NCI-H748 treated with DMSO at 0.1 percent for 48 hours (cell line): ENCODE results near the gene CENPW.

ENCODE experiments used
- DNase-seq: peaks from one replicate; lab custom pipeline; 2025; lab: John Stamatoyannopoulos, UW

Gene CENPW

DNA sequence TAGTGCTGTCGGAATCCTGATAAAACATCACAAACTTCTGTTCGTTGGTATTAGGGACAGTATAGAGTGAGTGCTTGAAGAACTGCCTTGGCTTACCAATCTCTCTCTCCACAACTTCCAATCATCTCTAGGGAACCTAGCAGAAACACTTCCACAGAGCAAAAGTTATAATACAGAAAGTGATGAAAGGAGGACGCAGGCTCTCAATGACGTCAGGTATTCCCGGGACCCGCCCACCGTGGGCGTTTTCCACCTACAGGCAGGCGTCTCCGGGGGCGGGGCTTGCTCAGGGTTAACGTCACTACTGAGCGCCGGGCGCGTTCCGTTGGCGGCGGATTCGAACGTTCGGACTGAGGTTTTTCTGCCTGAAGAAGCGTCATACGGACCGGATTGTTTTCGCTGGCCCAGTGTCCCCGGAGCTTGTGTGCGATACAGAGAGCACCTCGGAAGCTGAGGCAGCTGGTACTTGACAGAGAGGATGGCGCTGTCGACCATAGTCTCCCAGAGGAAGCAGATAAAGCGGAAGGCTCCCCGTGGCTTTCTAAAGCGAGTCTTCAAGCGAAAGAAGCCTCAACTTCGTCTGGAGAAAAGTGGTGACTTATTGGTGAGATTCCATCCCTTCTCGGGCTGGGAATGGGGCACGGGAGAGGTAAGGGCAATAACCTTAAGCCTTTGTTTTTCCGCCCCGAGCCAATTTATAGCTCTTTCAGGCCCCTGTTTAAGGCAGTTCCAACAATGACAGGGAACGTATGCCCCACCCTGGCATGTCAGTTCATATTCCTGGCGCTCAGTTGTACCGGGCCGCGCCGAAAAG, at the start of gene CENPW:
CENPW (plus strand) TSS at position 320 of the 814 bp plus-strand sequence; CDS start at position 479, 159 bp downstream.
- peak; percentile 63 for DNase-seq

DNA sequence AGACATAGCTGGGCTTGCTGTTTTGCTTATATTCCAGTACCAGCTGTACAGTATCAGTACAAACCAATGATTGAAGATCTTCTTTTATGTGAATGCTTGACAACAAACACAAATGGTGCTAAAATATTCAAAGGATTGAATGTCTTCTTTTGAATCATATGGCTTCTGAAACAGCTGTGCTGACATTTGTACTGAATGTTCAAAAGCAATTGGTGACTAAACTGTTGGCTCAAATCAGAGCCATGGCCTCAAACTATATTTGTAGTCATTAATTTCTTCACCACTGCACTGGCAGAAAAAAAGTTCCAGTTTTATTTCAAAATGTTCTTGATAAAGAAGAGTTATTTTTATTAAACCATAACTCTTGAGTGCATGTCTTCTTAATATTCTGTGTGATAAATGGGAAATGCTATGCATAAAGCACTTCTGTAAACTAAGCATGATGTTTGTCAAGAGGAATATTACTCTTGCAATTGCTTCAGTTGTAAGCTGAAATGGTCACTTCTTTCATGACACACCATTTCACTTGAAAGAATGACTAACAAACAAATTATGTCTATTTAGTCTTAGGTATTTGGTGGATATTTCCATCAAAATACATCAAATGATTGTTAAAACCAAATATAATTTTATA, 45.9 kb upstream of the CENPW start:
- DNase-seq, result no peak

DNA sequence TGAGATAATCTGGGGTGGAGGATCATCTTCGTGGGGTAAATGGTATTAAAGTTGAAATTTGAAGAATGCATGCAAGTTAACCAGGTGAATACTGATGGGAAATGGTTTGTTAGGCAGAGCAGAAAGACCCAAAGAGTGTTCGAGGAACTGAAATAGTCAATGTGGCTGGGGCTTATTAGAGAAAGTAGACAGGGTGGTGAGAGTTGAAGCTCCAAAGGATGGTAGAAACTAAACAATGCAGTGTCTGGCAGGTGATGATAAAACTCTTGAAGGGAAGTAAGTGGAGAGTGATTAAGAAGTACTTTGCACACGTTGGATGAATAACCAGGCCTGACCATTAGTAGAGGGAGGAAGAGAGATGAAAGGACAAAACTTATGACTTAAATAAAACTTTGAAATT, 39.8 kb upstream of the CENPW start:
- DNase-seq, result no peak

DNA sequence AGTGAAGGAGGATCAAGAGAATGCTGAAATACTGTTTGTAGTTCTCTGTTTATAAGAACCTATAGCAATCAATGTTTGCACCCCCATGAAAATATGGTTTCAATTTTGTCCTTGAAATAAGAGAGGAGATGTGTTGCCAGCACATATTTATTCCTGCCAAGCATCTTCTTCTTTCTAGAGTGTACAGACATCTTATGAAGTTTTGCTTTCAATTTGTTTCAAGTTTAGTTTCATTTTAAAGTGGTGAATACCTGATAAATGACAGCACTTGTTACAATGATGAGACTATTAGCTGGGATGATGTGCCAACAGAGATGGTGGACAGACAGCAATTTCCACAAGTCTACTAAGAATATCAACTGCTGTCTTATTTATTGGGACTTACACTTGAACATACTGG, 39.2 kb upstream of the CENPW start:
- DNase-seq, result no peak

DNA sequence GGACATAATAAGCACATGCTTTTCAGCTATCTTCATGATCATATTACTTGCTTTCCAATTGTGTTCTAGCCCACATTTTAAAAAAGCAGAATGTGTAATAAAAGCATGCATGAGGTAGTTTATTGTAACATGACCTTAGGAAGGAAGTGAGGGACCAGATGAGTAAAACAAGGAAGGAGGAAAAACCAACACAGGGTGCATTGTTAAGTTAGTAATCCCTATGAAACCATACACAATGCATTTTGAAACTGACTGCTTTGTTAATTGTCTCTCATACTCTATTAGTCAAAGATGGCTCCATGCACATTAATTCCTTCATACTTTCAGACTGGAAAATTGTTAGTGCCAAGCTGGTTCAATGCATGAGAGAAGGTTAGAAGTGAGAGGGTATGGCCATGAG, 37.7 kb upstream of the CENPW start:
- no peak for DNase-seq

DNA sequence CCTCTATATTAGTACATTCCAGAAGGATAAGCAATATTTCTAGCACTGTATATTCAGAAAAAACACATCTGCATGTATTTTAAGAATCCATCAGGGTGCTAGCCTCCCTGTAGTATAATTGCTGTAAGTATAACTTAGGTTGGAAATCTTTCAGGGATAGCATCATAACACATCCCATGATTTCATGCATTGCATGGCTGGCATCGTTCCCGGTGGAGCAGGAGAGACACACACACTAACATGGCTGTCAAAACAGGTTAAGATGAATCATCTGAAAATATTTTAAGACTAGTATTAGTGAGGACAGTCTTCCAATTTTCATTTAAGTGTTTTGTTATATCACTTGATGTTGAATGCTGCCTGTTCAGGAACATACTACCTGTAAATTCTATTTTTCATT, 32.1 kb upstream of the CENPW start:
- DNase-seq, result no peak

DNA sequence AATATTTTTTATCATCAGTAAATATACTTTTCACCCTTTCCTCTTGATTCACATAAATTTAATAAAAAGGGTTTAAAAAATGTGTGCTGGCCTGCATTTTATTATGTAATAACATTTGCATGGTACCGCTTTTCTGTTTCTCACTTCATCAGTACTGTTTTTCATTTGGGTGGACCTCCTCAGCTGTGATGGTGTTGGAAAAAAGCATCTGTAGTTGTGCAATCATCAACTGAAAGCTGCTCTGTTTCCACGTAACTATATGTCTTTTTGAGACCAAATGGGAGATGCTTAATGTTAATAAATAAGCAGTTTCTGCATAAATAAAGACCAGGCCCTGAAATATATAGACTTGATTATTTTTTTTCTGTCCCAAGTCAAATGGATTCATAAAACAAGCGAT, 31.6 kb upstream of the CENPW start:
- DNase-seq, result no peak

DNA sequence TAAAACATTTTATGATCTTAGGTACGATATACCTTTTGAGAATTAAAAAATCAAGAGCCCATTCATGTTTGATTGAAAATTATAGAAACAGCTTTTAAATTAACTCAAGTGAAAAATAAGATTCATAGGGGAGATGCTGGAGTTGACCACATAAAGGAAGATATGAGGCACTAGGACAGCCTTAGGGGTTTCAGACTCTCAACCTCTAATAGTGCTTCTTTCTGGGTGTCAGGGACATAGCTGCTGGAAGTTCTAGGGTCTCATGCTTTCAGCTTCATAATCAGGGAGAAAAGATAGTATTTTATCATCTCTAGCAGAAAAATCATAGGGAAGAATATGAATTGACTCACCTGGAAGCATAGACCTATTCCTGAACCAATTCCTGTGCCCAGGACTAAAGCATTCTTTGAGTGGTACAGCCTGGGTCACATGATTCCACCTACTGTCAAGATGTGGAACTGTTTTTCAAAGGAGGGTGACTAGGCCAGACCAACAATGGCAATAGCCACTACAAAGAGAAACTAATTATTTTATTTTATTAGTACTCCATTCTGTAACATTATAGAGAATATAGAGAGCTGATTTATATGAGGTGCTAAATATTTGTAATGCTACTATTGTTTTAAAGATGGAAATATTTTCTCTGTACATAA, 27.8 kb upstream of the CENPW start:
- no peak for DNase-seq

DNA sequence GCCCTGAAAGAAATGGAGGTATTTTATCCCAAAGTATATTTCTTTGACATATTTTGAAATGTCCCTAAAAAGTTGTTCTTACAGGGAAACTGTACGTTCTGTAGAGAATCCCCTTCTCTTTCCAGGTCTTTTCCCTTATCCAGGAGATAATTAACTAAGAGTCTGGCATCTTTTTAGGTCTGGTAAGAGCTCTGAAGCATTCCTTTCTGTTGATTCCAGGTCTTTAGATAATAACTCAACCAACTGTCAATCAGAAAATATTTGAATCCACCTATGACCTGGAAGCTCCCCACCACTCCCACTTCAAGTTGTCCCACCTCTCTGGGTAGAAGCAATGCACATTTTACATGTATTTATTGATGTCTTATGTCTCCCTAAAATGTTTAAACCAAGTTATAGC, 26.0 kb upstream of the CENPW start:
- DNase-seq, result no peak

DNA sequence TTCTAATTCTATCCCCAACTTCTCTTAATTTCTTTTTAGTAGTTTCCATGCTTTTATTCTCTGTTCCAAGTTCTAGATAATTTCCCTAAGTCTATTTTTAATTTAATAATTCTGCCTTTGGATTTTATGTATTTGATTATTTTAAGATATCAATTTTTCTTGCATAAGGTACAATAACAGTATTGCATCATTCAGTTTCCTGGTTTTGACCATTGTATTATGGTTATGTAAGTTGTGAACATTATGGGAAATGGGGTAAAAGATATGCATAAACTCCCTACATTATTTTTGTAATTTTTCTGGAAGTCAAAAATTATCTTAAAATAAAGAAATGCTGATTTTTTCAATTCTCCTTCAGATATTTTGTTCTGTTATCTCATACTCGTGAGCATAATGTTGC, 21.1 kb upstream of the CENPW start:
- DNase-seq, result no peak

DNA sequence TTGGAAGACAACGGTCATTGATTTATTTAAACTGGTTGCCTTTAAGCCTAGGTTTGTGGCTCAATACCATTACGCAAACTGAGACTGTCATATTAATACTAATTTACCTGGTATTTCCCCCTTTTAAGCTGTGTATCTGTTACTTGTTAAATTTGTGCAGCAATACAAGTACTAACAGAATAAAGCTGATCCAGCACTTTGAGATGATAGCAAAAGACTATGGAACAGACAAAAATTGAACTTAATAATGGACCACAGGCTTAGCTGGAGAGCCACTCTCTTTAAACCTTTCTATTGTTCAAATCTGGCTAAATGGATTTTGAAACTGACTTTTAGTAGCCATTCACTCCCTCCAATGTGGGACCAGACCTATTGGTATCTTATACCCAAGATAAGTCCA, 6.2 kb upstream of the CENPW start:
- no peak for DNase-seq

DNA sequence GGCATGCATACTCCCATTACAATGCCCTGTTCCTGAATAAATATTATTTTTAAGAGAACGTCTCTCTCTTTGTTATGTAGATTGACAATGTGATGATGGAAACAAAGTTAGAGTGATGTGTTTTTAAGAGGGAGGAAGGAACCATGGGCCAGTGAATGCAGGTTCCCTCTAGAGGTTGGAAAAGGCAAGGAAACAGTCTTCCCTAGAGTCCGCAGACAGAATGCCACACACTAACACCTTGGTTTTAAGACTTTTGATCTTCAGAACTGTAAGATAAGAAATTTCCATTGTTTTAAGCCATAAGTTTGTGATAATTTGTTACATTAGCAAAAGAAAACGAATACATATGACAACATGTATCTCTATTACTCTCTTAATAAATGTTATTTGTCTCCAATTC, 4.7 kb upstream of the CENPW start:
- DNase-seq, result no peak

DNA sequence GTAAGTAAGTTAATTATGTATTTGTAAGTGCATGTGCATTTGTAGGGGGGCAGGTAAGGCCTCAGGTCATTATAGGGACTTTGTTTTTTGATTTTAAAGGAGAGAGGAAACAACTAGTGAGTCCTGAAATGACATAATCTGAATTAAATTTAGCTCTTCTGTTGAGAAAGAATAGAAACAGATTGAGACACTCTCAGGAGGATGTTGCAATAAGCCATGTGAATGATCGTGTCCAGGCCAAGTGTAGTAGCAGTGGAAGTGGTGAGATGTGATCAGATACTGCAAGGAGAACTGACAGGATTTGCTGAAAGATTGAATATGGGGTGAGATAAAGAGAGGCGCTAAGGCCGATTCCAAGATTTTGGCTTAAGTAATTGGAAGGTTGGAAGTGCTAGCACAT, 2.6 kb upstream of the CENPW start:
- no peak for DNase-seq

DNA sequence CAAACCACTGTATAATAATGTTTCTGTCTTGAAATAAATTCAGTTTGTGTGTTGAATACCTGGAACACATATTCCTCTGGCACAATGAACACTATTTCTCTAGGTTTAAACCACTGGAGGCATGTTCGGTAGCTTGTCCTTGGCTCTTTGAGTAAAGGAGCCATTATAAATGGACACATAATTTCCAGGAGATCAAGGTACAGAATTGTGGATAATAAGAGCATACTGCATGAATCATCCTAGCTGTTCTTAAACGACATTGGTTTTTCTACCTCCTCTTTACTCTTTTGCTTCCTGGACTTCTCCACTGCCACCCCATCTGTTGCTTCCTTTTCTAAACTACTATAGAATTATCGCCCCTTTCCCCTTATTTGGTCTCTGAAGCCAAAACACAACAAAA, 1.2 kb downstream of the CENPW start:
- DNase-seq, result no peak

DNA sequence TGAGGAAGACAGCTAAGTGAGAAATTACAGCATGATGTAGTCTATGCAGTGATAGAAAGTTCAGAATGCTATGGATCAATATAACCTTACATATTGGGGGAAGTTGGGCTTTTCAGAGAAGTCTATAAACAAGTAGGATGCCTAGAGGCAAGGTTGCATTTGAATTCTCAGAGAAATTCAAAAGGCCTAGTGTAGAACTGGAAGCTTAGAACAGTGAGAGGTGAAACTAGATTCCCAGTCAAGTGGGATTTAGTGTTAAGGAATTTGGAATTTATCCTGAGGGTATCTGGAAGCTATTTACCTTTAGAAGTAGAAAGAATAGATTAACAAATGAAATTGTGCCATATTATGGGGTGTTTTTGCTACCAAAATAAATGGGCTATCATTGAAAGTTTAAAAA, 4.3 kb downstream of the CENPW start:
- no peak for DNase-seq

DNA sequence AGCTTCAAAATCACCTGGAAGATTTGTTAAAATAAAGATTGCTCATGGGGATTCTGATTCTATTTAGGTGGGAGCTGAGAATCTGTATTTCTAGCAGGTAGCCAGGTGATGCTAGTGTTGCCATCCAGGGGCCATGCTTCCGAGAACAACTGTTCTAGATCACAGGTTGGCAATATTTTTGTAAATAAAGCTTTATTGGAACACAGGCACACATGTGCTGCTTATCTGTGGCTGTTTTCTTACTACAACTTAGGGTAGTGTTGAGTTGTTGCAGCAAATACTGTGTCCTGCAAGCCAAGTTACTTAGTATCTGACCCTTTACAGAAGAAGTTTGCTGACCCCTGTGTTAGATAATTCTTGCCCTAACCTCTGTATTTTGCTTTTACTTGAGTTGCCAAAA, 12.0 kb downstream of the CENPW start:
- no peak for DNase-seq

DNA sequence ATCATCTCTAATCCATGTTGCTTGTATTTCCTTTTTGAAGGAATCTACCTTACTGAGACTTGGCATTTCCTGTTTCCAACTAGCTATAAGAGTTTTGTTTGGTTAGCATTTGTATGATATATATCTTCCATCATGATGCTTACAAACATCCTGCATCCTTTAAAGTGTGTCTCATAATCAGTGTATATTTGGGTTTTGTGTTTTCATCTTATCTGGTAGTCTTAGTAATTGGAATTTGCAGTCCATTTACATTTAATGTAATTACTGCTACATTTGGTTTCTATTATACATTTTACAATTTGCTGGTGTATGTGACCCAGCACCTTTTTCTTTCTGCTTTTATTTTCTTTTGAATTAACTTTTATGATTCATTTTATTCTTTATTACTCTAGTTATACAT, 12.6 kb downstream of the CENPW start:
- DNase-seq, result no peak

DNA sequence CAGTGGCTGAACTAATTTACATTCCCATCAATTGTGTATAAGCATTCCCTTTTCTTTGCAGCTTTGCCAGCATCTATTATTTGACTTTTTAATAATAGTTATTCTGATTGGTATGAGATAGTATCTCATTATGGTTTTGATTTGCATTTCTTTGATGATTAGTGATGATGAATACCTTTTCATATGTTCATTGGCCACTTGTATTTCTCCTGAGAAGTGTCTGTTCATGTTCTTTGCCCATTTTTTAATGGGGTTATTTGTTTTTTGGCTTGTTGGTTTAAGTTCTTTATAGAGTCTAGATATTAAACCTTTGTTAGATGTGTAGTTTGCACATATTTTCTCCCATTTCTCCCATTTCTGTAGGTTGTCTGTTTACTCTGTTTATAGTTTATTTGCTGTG, 16.6 kb downstream of the CENPW start:
- DNase-seq, result no peak

DNA sequence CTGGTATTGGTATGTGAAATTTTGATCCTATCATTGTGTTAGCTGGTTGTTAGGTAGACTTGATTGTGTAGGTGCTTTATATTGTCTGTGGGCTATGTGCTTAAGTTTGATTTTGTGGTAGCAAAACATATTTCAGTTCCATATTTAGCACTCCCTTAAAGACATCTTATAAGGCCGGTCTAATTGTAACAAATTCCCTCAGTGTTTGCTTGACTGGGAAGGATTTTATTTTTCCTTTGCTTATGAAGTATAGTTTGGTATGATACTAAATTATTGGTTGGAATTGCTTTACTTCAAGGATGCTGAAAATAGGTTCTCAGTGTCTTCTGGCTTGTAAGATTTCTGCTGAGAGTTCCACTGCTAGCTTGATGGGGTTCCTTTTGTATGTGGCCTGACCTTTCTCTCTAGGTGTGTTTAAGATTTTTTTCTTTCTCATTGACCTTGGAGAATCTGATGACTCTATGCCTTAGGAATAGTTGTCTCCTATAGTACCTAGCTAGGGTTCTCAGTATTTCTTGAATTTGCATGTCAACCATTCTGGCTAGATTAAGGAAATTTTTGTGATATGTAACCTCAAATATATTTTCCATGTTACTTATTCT, 20.1 kb downstream of the CENPW start:
- no peak for DNase-seq

DNA sequence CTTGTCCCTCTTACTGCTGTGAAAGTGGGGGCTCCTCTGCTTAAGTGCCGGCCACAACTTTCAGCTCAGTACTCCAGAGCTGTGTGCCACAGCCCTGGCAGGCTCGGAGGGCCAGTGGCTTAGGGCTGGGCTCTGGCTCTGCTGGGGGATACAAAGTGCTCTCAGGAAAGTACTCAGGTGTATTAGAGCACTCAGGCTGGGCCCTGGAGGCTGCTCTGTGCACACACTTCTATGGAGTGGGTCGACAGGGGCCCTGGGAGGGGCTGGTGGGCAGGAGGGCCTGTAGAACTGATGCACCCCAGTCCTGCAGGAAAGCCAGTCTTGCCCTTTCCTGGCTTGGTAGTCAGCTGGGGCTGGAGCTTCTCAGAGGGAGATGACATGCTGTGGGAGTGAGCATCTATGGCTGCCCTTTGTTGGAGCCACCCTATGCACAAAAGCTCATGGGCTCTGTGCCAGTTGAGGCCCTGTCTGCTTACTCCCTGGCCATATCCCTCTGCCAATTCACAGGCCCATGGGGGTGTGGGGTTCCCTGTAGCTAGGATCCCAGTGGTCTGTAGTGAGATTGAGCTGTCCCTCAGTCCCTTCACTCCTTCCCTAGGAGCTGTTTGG, 22.0 kb downstream of the CENPW start:
- no peak for DNase-seq

DNA sequence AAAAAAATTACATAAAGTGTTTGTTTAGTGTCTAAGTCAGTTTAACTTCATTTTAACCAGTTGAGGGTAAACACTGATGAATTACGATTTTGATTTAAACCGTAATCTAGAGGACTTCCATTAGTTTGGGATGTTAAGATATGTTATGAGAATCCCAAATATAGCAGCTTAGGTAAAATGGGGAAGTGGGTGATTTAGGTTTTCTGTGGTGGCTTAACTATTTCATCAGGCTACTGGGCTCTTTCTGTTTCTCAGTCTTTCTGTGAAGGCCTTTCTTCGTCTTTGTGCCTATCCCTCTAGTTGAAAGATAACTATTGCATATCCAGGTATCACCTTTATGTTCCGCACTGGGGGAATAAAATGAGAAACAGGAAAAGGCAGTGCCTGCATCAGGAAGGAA, 27.9 kb downstream of the CENPW start:
- DNase-seq, result no peak

DNA sequence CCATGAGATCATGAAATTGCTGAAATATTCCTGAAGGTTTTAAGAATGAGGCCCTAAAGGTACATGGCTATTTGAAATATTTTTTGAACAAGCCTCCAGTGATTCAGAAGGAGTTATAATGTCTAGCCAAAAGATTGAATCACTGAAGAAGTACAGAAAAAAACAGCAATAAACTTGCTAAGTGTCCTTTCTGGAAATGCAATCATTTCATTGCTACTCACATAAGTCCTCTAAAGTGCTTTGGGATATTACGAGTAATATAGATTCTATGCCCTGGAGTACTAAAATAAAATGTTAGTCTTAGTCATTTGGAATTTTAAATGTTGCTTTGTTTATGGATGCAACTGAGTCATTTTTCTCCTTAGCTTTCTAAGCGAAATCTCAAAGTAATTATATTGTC, 32.7 kb downstream of the CENPW start:
- DNase-seq, result no peak

DNA sequence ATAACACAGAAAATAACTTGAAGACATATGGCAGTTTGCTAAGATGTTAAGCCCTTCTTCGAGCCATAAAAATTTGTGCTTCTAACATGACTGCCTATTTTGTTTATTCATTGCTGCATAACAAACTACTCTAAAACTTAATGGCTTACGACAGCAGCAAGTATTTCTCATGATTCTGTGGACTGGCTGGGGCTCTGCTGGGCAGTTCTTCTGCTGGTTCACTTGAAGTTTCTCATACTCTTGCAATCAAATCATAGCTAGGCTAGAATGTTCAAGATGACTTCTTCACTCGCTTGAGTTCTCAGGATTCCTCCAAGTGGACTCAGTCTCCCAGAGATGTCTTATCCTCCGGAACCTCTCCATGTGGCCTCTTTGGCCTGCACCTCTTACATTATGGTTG, 33.4 kb downstream of the CENPW start:
- no peak for DNase-seq
